K562 (cell line): Measurements from ENCODE around the gene SAMD8.

ENCODE experiments used
- CHD2 ChIP-seq: IDR thresholded peaks from 2 replicates; pipeline ENCODE4 v1.6.1; 2011; ENCODE audit warnings: low read depth, low read length
- KLF16 ChIP-seq: IDR thresholded peaks from 2 replicates; pipeline ENCODE4 v1.6.1; 2016; ENCODE audit warnings: antibody characterized with exemption
- MYC ChIP-seq, 2 experiments: fragments of 250-450 bp in 1 of 2; sonication (Bioruptor Pico) in 1 of 2; IDR thresholded peaks; 2 replicates each; pipeline versions ENCODE4 v1.5.1 to v1.6.1; 2012 to 2021; ENCODE audit warnings: low read depth in 2 of 2, borderline replicate concordance in 1 of 2, improper control_type of control experiment in 1 of 2, low read length in 1 of 2, mild to moderate bottlenecking in 1 of 2, moderate library complexity in 1 of 2
- NFIC ChIP-seq: fragments of 450-650 bp; IDR thresholded peaks from 2 replicates; pipeline ENCODE4 v1.6.1; 2017; ENCODE audit warnings: mild to moderate bottlenecking, inconsistent platforms
- TF ChIP-seq, protein P1 (sequence below), 3 experiments: IDR thresholded peaks in 2 of 3; conservative IDR thresholded peaks in 1 of 3; 2 replicates each; pipeline ENCODE4 v1.5.1; 2011 to 2012; ENCODE audit warnings: low read length in 3 of 3, mild to moderate bottlenecking in 3 of 3, control low read depth in 2 of 3, improper control_type of control experiment in 1 of 3, inconsistent platforms in 1 of 3, low read depth in 1 of 3, mixed read lengths in 1 of 3, moderate library complexity in 1 of 3; ENCODE audit not compliant: insufficient read depth in 2 of 3

- TF ChIP-seq NFIC (no peak), KLF16 (no peak), MYC (IDR thresholded peaks at IDR 0.05; ENCODE audit: low read depth, low read length) (no peak), MYC (CRISPR knock-in tag; IDR thresholded peaks at IDR 0.05; ENCODE audit: borderline replicate concordance, low read depth) (no peak), CHD2 (no peak)
- TF ChIP-seq, protein P1, sequence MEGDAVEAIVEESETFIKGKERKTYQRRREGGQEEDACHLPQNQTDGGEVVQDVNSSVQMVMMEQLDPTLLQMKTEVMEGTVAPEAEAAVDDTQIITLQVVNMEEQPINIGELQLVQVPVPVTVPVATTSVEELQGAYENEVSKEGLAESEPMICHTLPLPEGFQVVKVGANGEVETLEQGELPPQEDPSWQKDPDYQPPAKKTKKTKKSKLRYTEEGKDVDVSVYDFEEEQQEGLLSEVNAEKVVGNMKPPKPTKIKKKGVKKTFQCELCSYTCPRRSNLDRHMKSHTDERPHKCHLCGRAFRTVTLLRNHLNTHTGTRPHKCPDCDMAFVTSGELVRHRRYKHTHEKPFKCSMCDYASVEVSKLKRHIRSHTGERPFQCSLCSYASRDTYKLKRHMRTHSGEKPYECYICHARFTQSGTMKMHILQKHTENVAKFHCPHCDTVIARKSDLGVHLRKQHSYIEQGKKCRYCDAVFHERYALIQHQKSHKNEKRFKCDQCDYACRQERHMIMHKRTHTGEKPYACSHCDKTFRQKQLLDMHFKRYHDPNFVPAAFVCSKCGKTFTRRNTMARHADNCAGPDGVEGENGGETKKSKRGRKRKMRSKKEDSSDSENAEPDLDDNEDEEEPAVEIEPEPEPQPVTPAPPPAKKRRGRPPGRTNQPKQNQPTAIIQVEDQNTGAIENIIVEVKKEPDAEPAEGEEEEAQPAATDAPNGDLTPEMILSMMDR (IDR thresholded peaks at IDR 0.05 in 2 of 3, conservative IDR thresholded peaks at IDR 0.05 in 1 of 3; ENCODE audit: insufficient read depth in 2 of 3, low read depth in 1 of 3, low read length in 3 of 3) = no peak
These were observed 116.8 kb downstream of the SAMD8 start for GRCh38 chr10:75228278-75228677.
